ENCODE results near the gene PALM3.

DNA sequence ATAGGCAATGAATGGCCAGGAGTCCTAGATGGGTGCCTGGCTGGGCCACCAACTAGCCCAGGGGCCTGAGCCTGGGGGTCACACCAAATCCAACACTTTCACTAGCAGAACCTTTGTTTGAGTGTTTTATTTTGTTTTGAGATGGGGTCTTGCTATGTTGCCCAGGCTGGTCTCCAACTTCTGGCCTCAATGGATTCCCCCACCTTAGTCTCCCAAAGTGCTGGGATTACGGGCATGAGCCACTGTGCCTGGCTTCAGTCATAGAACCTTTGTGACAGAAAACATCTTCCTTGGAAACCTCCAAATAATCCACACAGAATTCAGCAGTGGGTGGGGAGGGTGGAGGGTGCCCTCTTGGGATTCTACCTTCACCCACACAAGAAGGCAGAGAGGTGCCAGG lies 49.6 kb upstream of the PALM3 start:
- TF ChIP-seq, protein P1, sequence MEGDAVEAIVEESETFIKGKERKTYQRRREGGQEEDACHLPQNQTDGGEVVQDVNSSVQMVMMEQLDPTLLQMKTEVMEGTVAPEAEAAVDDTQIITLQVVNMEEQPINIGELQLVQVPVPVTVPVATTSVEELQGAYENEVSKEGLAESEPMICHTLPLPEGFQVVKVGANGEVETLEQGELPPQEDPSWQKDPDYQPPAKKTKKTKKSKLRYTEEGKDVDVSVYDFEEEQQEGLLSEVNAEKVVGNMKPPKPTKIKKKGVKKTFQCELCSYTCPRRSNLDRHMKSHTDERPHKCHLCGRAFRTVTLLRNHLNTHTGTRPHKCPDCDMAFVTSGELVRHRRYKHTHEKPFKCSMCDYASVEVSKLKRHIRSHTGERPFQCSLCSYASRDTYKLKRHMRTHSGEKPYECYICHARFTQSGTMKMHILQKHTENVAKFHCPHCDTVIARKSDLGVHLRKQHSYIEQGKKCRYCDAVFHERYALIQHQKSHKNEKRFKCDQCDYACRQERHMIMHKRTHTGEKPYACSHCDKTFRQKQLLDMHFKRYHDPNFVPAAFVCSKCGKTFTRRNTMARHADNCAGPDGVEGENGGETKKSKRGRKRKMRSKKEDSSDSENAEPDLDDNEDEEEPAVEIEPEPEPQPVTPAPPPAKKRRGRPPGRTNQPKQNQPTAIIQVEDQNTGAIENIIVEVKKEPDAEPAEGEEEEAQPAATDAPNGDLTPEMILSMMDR (IDR thresholded peaks at IDR 0.05) = no peak
- TF ChIP-seq ZFX (IDR thresholded peaks at IDR 0.05; ENCODE audit: borderline replicate concordance) = no peak

Data from 22Rv1 (cell line).